GM21390 (cell line): ENCODE results near the gene C20orf141.
"Not testable (repeated sequence)": the region's sequence is repeated elsewhere in the genome, so short reads cannot be mapped to it uniquely, and the experiment has no call there.

Source experiments
- ATAC-seq: cut with Tn5 transposase; IDR thresholded peaks from one replicate; pipeline ENCODE4 v1.9.1; 2021; ENCODE audit not compliant: unreplicated experiment

Gene C20orf141, protein sequence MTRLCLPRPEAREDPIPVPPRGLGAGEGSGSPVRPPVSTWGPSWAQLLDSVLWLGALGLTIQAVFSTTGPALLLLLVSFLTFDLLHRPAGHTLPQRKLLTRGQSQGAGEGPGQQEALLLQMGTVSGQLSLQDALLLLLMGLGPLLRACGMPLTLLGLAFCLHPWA

GRCh38 chr20:2814587-2815051 lies at the start of gene C20orf141:
TSS of gene C20orf141 (plus strand) at chr20:2814987. CDS start at chr20:2815185, 198 bp downstream.
- no peak for ATAC-seq

DNA sequence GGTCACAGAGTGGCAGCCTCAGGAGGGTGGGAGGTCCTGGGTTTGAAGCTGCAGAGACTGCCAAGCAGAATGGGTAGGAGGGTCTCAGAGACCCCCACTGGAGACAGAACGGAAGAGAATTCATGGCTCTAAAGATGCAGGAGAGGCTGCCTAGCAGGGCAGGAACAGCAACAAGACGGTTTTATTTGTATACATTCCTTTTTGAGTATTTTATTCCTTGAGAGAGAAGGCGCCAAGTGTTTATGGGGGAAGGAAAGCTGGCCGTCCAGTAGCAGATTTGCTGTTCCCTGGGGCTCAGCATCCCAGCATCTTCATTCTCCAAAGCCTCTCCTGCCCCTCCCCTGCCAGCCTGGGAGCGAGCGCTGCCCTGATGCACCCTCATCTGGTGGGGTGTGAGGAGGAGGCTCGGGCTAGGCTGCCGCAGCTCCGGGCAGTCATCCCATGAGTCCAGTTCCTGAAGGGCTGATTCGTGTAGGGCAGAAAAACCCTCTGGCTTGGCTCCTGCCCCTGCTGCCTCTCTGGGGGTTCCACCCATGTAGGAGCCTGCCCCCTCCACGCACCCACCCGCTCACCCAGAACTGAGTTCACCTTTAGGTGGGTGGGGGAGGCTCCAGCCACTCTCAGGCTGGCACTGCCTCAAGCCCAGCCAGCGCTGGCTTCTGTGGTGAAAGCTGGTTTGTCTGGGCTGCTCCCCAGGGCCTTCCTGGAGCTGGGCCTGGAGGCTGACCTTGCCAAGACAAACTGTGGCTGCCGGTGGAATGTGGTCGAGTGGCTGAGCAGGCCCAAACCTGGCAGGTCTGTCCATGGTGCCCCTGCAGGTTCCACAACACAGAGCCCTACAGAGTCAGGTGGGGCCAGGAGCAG lies 46.8 kb upstream of the C20orf141 start:
- no peak for ATAC-seq

- no peak for ATAC-seq
Measured at GRCh38 chr20:2768632-2769015, 46.2 kb upstream of the C20orf141 start.

GRCh38 chr20:2770091-2770490 lies 44.7 kb upstream of the C20orf141 start:
- not testable (repeated sequence) for ATAC-seq

GRCh38 chr20:2771631-2772080 lies 43.1 kb upstream of the C20orf141 start:
- ATAC-seq: no peak

DNA sequence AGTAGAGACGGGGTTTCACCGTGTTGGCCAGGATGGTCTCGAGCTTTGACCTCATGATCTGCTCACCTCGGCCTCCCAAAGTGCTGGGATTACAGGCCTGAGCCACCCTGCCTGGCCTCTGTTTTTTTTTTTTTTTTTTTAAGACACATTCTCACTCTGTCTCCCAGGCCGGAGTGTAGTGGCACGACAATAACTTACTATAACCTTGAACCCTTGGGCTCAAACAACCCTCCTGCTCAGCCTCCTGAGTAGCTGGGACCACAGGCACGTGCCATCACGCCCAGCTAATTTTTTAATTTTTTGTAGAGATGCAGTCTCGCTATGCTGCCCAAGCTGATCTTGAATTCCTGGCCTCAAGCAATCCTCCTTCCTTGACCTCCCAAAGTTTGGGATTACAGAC lies 41.0 kb upstream of the C20orf141 start:
- ATAC-seq: no peak

DNA sequence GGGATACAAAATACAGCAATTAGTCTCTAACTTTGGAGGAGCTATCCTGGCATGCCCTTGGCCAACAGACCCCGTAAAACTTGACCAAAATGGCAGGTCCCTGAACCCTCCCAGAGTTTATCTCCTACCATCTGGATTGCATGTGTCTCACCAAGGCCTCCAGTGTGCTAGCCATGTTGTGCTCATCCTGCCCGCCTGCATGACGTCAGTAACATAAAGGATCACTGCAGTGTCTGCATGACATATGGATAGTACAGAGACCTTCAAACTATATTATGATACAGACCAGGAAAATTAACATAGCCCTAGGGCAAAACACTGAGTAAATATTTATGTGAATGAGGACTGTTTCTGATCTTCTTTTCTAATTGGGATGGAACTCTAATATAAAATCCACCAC lies 39.6 kb upstream of the C20orf141 start:
- ATAC-seq: no peak

GRCh38 chr20:2778602-2779321 lies 36.0 kb upstream of the C20orf141 start:
- ATAC-seq: no peak

- no peak for ATAC-seq
Measured at GRCh38 chr20:2780948-2781347, 33.8 kb upstream of the C20orf141 start.

DNA sequence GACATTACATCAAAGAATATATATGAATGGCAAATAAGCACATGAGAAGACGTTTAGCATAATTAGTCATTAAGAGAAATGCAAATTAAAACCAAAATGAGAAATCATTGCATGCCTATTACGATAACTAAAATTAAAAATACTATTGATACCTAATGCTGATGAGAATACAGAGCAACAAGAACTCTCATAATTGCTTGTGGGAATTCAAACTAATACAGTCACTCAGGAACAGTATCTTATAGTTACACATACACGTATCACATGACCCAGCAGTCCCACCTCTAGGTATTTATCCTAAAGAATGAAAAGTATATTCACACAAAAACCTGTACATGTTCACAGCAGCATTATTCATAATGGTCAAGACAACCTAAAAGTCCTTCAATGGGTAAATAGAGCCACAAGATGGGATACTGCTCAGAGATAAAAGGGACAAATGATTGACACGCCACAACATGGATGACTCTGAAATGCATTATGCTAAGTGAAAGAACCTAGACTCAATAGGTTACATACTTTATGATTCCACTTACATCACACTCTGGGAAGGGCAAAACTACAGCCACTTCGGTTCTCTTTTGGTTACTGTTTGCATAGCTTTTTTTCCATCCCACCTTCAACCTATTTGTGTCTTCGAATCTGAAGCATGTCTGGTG lies 30.8 kb upstream of the C20orf141 start:
- ATAC-seq: no peak

GRCh38 chr20:2793471-2793870 lies 21.3 kb upstream of the C20orf141 start:
- ATAC-seq: no peak

- no peak for ATAC-seq
Measured at GRCh38 chr20:2794202-2794748, 20.5 kb upstream of the C20orf141 start.

DNA sequence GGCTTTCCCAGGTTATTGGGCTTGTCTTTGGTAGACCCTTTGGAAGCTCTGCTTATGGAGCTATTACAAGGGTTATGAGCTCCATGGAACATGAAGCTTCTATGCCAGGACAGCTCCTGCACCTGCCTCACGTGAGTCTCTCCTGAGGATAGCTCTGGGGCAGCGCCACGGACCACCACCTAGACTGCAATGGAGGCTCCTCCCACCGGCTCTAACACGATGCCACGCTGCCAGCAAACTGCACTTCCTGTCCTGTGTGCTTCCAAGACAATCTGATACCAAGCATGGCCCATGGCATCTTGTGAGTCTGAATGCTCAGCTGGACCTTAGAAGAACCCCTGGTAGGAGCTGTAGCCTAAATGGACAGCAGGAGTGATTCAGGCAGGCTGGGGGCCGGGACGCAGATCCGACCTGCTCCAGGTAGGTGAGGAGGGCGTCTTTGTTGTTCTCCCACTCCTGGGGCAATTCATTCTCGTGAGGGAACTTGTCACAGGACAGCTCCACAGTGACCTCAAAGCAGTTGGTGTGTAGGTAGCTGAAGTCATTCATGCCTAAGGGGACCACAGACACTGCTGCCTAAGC lies 19.8 kb upstream of the C20orf141 start:
- no peak for ATAC-seq

- no peak for ATAC-seq
Measured at GRCh38 chr20:2795451-2795850, 19.3 kb upstream of the C20orf141 start.

GRCh38 chr20:2796011-2796660 lies 18.7 kb upstream of the C20orf141 start:
- ATAC-seq: no peak

DNA sequence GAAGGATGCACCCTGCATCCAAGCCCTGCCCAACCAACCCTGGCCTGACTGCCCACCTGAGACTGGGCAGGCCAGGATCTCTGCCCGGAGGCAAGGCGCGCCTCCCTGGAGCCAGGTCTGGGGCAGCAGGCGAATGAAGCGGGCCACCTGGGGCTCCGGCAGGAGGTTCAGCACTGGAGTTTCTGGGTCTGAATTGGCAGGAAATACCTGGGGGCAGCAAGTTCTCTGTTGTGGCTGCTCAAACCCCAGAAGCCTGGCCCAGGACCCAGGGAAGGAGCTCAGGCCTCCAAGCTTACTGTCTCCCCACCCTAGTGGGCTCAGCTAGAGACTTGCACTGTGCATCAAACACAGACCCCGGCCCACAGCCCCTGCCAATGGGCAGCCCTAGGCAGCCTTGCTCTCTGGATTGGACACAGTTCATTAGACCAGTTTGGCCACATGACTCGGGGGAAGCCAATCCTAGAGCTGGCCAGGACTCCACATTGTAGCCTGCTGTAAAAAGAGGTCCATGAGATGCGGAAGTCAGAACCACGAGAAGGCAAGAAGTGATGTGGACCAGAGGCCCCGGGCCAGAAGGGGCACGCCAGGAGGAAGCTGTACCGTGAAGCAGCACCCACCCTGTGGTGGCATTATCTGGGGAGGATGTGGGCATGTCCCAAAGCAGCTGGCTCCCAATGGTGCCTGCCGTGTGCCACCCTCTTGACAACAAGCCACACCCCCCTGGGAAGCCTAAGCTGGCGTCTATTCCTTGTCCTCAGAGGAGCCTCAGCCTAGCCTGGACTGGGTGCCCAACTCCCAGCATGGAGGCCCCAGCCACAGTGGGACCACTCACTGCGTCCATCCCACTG lies 17.4 kb upstream of the C20orf141 start:
- ATAC-seq: no peak

GRCh38 chr20:2798095-2798805 lies 16.5 kb upstream of the C20orf141 start:
- ATAC-seq: no peak

GRCh38 chr20:2798814-2799213 lies 16.0 kb upstream of the C20orf141 start:
- no peak for ATAC-seq
